CD4-positive, alpha-beta memory T cell (primary cell): Measurements from ENCODE around the gene SLC25A36. TPM values are rescaled to one million over a fixed set of nuclear protein-coding genes. Genes with fewer than 3 reads are reported as not detected.
A peak's percentile ranks its signal among the peaks of the same experiment; 100 is the strongest.

Experiments
- CTCF ChIA-PET: fragments of 350-600 bp; sonication (Branson Sonifier 250); formaldehyde crosslinking; loops from one replicate; lab custom pipeline; 2021; ENCODE audit warnings: inconsistent platforms; ENCODE audit not compliant: partially characterized antibody; lab: Charles Lee
- POLR2A ChIA-PET: fragments of 350-600 bp; sonication (Branson Sonifier 250); formaldehyde crosslinking; loops from one replicate; lab custom pipeline; 2021; ENCODE audit not compliant: partially characterized antibody; lab: Charles Lee
- DNase-seq, 5 donors: peaks; one replicate each; pipeline versions ENCODE4 v3.0.0 to v3.0.0-alpha.2; 2020 to 2022; ENCODE audit warnings: mixed read lengths in 1 of 5
- H3K27ac ChIP-seq: one replicate; pipeline ENCODE4 v1.7.0; 2013; ENCODE audit warnings: low read depth, low read length
- H3K27me3 ChIP-seq: 2 replicates; pipeline ENCODE4 v1.7.0; 2013; ENCODE audit warnings: mild to moderate bottlenecking, low read length, moderate library complexity; ENCODE audit not compliant: insufficient read depth
- H3K36me3 ChIP-seq: 2 replicates; pipeline ENCODE4 v1.7.0; 2013; ENCODE audit warnings: mild to moderate bottlenecking, low read length, moderate library complexity; ENCODE audit not compliant: insufficient read depth
- H3K4me1 ChIP-seq: 2 replicates; pipeline ENCODE4 v1.7.0; 2013; ENCODE audit warnings: mild to moderate bottlenecking, low read length, moderate library complexity; ENCODE audit not compliant: insufficient read depth
- H3K4me3 ChIP-seq, 2 donors: one replicate each; pipeline ENCODE4 v1.7.0; 2013; ENCODE audit warnings: low read length in 2 of 2, mild to moderate bottlenecking in 1 of 2
- H3K9me3 ChIP-seq, 2 donors: one replicate each; pipeline ENCODE4 v1.7.0; 2013; ENCODE audit warnings: low read length in 2 of 2, control low read depth in 1 of 2; ENCODE audit not compliant: control insufficient read depth in 1 of 2
- H3K27ac Mint-ChIP-seq, 7 donors: one replicate each; pipeline ENCODE4 v1.8.0; 2020 to 2021; ENCODE audit warnings: mixed read lengths in 7 of 7, mild to moderate bottlenecking in 6 of 7, inconsistent platforms in 3 of 7, moderate library complexity in 3 of 7
- H3K27me3 Mint-ChIP-seq, 2 donors: one replicate each; pipeline ENCODE4 v1.8.0; 2020 to 2021; ENCODE audit warnings: mixed read lengths in 2 of 2
- H3K36me3 Mint-ChIP-seq, 2 donors: one replicate each; pipeline ENCODE4 v1.8.0; 2020 to 2021; ENCODE audit warnings: mixed read lengths in 2 of 2, inconsistent platforms in 1 of 2, mild to moderate bottlenecking in 1 of 2
- H3K4me1 Mint-ChIP-seq, 4 donors: one replicate each; pipeline ENCODE4 v1.8.0; 2020 to 2021; ENCODE audit warnings: mixed read lengths in 4 of 4, mild to moderate bottlenecking in 1 of 4
- H3K4me3 Mint-ChIP-seq, 8 donors: one replicate each; pipeline ENCODE4 v1.8.0; 2020 to 2021; ENCODE audit warnings: mixed read lengths in 8 of 8, mild to moderate bottlenecking in 7 of 8, moderate library complexity in 6 of 8, inconsistent platforms in 3 of 8
- H3K9me3 Mint-ChIP-seq, 8 donors: one replicate each; pipeline ENCODE4 v1.8.0; 2020 to 2021; ENCODE audit warnings: mixed read lengths in 8 of 8, mild to moderate bottlenecking in 5 of 8, inconsistent platforms in 3 of 8, moderate library complexity in 1 of 8
- intact Hi-C: fragments of 100-400 bp; cut with micrococcal nuclease; formaldehyde crosslinking; loops from one replicate; pipeline ENCODE4 v1.15.1; 2023
- polyA plus RNA-seq, 2 donors: library from polyadenylated mRNA; unstranded; fragments of 300-500 nt; fragmentation: Illumina TruSeq; gene quantifications; one replicate each; pipeline ENCODE4 v1.2.3, GENCODE V29; 2021
- total RNA-seq, 2 experiments: library from RNA; stranded (reverse); gene quantifications; one replicate each; pipeline ENCODE4 v1.2.3, GENCODE V29; 2021

SLC25A36 gene
- total and polyA plus RNA-seq, 4 experiments from 2014 or later = 26.6 to 56.5 (median 48.0) TPM

DNA sequence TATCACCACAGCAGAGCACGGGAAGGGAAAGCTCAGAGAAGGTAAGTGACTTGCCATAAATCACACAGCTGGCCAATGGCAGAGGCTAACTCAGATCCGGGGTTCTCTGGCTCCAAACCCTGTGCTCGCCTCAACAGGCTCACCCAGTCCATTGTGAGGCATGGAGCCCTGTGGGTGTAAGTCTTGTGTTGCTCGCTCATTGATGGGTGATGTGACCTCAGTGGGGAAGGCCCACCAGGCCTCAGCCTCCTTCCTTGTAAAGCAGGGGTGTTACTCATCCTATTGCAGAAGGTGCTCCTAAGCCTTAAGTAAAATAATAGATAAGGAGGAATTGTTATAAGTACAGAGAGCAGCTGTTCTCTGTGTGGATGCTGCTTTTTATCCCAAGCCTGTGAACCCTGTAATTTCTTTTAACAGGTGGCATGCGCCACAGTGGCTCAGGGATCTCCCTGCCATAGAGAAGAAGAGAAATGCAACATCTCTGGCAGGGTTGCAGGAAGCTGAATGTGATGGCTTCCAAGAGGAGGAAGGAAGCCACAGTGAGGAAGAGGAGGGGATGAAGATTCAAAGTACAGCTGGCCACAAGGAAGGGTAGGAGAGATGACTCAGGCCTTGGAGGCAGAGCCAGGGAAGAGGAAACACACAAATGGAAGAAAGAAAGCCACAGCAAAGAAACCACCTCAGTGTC is 78.7 kb downstream of the SLC25A36 start:
- Histone ChIP-seq H3K27me3 (no peaks in the 10 kb centered on the region), H3K36me3 (no peaks in the 10 kb centered on the region), H3K4me3 (no peak overlapping the region), H3K9me3 (no peaks in the 10 kb centered on the region), H3K27ac (no peak overlapping the region), H3K4me1 (no peaks in the 10 kb centered on the region)
- peaks cover 1 to 3% of the 10 kb centered on the region in 2 donors for H3K27me3 Mint-ChIP-seq
- H3K9me3 Mint-ChIP-seq = peaks cover 0 to 3% (median 0%) of the 10 kb centered on the region in 8 donors
- ChIA-PET CTCF (interaction anchor here (1.0 kb wide), 1 partner anchor 172 kb away, joined by 3 read pairs; no protein-coding TSS in a partner anchor), POLR2A (no interaction called here)
- no peaks in the 10 kb centered on the region for H3K36me3 Mint-ChIP-seq
- DNase-seq = no peak
- H3K4me3 Mint-ChIP-seq = no peak overlapping the region
- intact Hi-C loops = no loop called here
- H3K27ac Mint-ChIP-seq = peak overlapping the region in 2 of 7 donors; percentile 14 to 53
- peaks cover 9 to 11% (median 11%) of the 10 kb centered on the region in 4 donors for H3K4me1 Mint-ChIP-seq

DNA sequence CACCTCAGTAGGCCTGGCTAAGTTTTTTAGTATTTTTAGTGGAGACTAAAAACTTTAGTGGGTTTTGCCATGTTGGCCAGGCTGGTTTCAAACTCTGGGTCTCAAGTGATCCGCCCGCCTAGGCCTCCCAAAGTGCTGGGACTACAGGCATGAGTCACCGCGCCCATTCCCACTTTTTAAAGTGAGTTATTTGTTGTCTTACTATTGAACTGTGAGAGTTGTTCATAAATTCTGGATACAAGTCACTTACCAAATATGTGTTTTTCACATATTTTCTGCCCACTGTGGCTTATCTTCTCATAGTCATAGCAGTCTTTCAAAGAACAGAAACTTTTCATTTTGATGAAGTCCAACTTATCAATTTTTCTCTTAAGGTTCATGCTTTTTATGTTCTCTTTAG is 79.6 kb downstream of the SLC25A36 start:
- no peaks in the 10 kb centered on the region for H3K9me3 ChIP-seq
- no peak overlapping the region for H3K27ac ChIP-seq
- peaks cover 3% of the 10 kb centered on the region in 2 donors for H3K27me3 Mint-ChIP-seq
- peaks cover 0 to 3% (median 0%) of the 10 kb centered on the region in 8 donors for H3K9me3 Mint-ChIP-seq
- CTCF ChIA-PET = no interaction called here
- H3K36me3 Mint-ChIP-seq = no peaks in the 10 kb centered on the region
- POLR2A ChIA-PET = no interaction called here
- no peaks in the 10 kb centered on the region for H3K27me3 ChIP-seq
- no peaks in the 10 kb centered on the region for H3K36me3 ChIP-seq
- H3K4me3 Mint-ChIP-seq = no peak overlapping the region
- no peaks in the 10 kb centered on the region for H3K4me1 ChIP-seq
- no peak overlapping the region for H3K27ac Mint-ChIP-seq
- no peak for DNase-seq
- H3K4me3 ChIP-seq = no peak overlapping the region
- intact Hi-C loops = no loop called here
- H3K4me1 Mint-ChIP-seq = peaks cover 9 to 11% (median 11%) of the 10 kb centered on the region in 4 donors

Other genes with a start within 250 kb of the SLC25A36 start
- gene SPSB4, start 109.5 kb downstream of the SLC25A36 start, total RNA-seq = not detected
- not detected for gene SPSB4, start 109.5 kb downstream of the SLC25A36 start, polyA plus RNA-seq